ENCODE results near the gene MPV17L2.

DNA sequence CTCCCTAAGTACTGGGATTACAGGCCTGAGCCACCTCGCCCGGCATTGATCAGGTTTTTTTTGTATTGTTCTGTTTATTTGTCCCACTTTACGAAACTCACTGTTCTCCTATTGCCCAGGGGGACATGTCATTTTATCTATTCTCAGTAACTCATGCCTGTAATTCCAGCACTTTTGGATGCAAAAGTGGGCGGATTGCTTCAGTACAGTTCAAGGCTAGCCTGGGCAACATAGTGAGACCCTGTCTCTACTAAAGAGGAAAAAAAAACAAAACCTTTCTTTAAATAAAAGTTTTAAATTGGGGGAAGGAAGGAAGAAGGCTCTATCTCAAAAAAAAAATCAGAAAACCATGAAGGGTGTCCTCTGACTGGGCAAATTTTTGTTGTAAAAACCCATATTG, 2.7 kb upstream of the MPV17L2 start:
- TF ChIP-seq, protein P1, sequence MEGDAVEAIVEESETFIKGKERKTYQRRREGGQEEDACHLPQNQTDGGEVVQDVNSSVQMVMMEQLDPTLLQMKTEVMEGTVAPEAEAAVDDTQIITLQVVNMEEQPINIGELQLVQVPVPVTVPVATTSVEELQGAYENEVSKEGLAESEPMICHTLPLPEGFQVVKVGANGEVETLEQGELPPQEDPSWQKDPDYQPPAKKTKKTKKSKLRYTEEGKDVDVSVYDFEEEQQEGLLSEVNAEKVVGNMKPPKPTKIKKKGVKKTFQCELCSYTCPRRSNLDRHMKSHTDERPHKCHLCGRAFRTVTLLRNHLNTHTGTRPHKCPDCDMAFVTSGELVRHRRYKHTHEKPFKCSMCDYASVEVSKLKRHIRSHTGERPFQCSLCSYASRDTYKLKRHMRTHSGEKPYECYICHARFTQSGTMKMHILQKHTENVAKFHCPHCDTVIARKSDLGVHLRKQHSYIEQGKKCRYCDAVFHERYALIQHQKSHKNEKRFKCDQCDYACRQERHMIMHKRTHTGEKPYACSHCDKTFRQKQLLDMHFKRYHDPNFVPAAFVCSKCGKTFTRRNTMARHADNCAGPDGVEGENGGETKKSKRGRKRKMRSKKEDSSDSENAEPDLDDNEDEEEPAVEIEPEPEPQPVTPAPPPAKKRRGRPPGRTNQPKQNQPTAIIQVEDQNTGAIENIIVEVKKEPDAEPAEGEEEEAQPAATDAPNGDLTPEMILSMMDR (IDR thresholded peaks at IDR 0.05): no peak
- TF ChIP-seq POLR2A (IDR thresholded peaks at IDR 0.05) (no peak), EP300 (IDR thresholded peaks at IDR 0.05) (no peak)

Data from tibial nerve (tissue), 4 donors.